ENCODE results near the gene CDH20. TPM values are rescaled to one million over a fixed set of nuclear protein-coding genes. Genes with fewer than 3 reads are reported as not detected.

Gene CDH20
- total and polyA plus RNA-seq, 2 donors from 2014 or later = 0.16 to 0.30 TPM

DNA sequence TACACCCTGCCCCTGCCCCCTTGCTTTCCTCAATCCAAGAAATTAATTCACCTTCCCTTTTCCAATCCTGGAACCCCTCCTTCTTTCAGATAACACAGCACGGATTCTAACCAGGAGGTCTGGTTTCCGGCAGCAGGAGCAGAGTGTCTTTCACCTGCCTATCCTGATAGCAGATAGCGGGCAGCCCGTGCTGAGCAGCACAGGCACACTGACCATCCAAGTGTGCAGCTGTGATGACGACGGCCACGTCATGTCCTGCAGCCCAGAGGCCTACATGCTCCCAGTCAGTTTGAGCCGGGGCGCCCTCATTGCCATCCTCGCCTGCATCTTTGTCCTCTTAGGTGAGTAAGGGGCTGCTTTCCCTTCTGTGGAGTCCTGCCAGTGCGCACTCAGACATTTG is 216.7 kb downstream of the CDH20 start:
- Histone ChIP-seq H3K36me3 (ENCODE audit: control insufficient read depth in 2 of 3, insufficient read depth in 3 of 3, low read length in 3 of 3) (no peaks in the 10 kb centered on the region), H3K4me1 (ENCODE audit: control insufficient read depth in 2 of 3, insufficient read depth in 2 of 3, low read depth in 1 of 3, low read length in 3 of 3) (peaks cover 0 to 12% (median 2%) of the 10 kb centered on the region in 3 donors), H3K9ac (ENCODE audit: low read length in 3 of 3) (no peak overlapping the region), H3K27me3 (ENCODE audit: control insufficient read depth, insufficient read depth, low read length) (no peaks in the 10 kb centered on the region), H3K4me3 (ENCODE audit: low read length in 3 of 3) (no peak overlapping the region), H3K27ac (ENCODE audit: low read depth in 2 of 2, low read length in 2 of 2) (no peak overlapping the region), H3K9me3 (ENCODE audit: control insufficient read depth in 2 of 3, insufficient read depth in 1 of 3, low read length in 3 of 3) (no peaks in the 10 kb centered on the region)
- TF ChIP-seq, protein P1, sequence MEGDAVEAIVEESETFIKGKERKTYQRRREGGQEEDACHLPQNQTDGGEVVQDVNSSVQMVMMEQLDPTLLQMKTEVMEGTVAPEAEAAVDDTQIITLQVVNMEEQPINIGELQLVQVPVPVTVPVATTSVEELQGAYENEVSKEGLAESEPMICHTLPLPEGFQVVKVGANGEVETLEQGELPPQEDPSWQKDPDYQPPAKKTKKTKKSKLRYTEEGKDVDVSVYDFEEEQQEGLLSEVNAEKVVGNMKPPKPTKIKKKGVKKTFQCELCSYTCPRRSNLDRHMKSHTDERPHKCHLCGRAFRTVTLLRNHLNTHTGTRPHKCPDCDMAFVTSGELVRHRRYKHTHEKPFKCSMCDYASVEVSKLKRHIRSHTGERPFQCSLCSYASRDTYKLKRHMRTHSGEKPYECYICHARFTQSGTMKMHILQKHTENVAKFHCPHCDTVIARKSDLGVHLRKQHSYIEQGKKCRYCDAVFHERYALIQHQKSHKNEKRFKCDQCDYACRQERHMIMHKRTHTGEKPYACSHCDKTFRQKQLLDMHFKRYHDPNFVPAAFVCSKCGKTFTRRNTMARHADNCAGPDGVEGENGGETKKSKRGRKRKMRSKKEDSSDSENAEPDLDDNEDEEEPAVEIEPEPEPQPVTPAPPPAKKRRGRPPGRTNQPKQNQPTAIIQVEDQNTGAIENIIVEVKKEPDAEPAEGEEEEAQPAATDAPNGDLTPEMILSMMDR (IDR thresholded peaks at IDR 0.05; ENCODE audit: borderline replicate concordance, extremely low read depth, insufficient read depth) = no peak
- FAIRE-seq (no peak), DNase-seq (no peak)
- intact Hi-C loops (cut with DNase I) = no loop called here

DNA sequence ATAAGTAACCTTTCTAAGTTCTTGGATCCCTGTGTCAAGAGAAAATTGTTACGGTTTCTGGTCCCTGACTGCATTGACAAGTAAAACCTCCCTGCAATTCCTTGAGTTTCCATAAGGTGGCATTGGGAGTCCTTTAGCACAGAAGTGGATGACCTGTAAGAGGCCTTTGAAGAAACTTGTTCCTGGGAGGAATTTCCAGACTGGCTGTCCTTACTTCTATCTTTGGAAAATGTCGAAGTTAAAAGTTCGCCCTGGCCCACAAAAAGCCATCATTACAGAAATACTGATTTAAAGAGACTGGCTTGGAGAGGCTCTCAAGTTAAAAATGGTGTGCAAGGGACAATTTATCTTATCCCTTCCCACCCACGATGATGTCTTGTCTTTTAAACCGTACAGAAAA is 218.4 kb downstream of the CDH20 start:
- Histone ChIP-seq H3K27me3 (ENCODE audit: control insufficient read depth, insufficient read depth, low read length) (no peaks in the 10 kb centered on the region), H3K9ac (ENCODE audit: low read length in 3 of 3) (no peak overlapping the region), H3K27ac (ENCODE audit: low read depth in 2 of 2, low read length in 2 of 2) (no peak overlapping the region), H3K9me3 (ENCODE audit: control insufficient read depth in 2 of 3, insufficient read depth in 1 of 3, low read length in 3 of 3) (no peaks in the 10 kb centered on the region), H3K36me3 (ENCODE audit: control insufficient read depth in 2 of 3, insufficient read depth in 3 of 3, low read length in 3 of 3) (no peaks in the 10 kb centered on the region), H3K4me1 (ENCODE audit: control insufficient read depth in 2 of 3, insufficient read depth in 2 of 3, low read depth in 1 of 3, low read length in 3 of 3) (peaks cover 0 to 6% (median 0%) of the 10 kb centered on the region in 3 donors), H3K4me3 (ENCODE audit: low read length in 3 of 3) (no peak overlapping the region)
- TF ChIP-seq, protein P1 (IDR thresholded peaks at IDR 0.05; ENCODE audit: borderline replicate concordance, extremely low read depth, insufficient read depth) = peak; percentile 89
- peak in 3 of 5 donors; percentile 59 to 88 (median 84) for DNase-seq
- peak; percentile 92 for FAIRE-seq
- intact Hi-C loops (cut with DNase I) = no loop called here

DNA sequence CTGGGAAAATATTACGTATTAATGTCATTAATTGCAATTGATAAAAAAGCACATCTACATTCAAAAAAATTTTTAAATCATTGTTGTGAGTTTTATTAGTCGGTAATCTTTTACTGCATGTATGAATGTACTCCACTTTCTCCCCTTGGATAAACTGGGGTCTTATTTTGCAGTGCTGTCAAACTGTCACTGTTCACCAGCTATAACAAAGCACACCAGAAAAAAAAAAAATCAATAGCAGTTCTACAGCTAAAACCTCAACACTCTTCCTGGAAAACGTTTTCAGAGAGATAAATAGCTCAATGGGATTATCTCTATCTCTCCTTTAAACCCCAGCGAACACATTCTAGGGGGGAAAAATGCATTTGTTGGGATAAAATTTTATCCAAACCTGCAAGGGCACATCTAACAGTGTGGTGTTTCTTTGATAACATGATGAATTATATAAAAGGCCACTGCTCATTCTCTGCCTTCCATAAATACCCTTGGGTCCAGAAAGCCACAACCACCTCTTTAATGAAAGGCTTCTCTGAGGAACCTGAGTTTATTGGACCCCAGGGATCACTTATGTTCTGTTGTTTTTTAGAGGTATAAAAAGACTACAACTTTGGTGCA is 219.9 kb downstream of the CDH20 start:
- TF ChIP-seq, protein P1 (IDR thresholded peaks at IDR 0.05; ENCODE audit: borderline replicate concordance, extremely low read depth, insufficient read depth) = no peak
- Histone ChIP-seq H3K4me3 (ENCODE audit: low read length in 3 of 3) (no peak overlapping the region), H3K36me3 (ENCODE audit: control insufficient read depth in 2 of 3, insufficient read depth in 3 of 3, low read length in 3 of 3) (no peaks in the 10 kb centered on the region), H3K9ac (ENCODE audit: low read length in 3 of 3) (no peak overlapping the region), H3K4me1 (ENCODE audit: control insufficient read depth in 2 of 3, insufficient read depth in 2 of 3, low read depth in 1 of 3, low read length in 3 of 3) (peaks cover 0 to 6% (median 0%) of the 10 kb centered on the region in 3 donors), H3K9me3 (ENCODE audit: control insufficient read depth in 2 of 3, insufficient read depth in 1 of 3, low read length in 3 of 3) (no peaks in the 10 kb centered on the region), H3K27me3 (ENCODE audit: control insufficient read depth, insufficient read depth, low read length) (no peaks in the 10 kb centered on the region), H3K27ac (ENCODE audit: low read depth in 2 of 2, low read length in 2 of 2) (no peak overlapping the region)
- intact Hi-C loops (cut with DNase I) = no loop called here
- no peak for DNase-seq
- FAIRE-seq = no peak
